GM18508 (cell line): ENCODE measurements around the gene ABR.
"Not testable (repeated sequence)": the region's sequence is repeated elsewhere in the genome, so short reads cannot be mapped to it uniquely, and the experiment has no call there.

ENCODE experiments used
- ATAC-seq: cut with Tn5 transposase; IDR thresholded peaks from one replicate; pipeline ENCODE4 v1.9.1; 2021; ENCODE audit warnings: moderate number of reproducible peaks; ENCODE audit not compliant: insufficient read depth, unreplicated experiment

Gene ABR

DNA sequence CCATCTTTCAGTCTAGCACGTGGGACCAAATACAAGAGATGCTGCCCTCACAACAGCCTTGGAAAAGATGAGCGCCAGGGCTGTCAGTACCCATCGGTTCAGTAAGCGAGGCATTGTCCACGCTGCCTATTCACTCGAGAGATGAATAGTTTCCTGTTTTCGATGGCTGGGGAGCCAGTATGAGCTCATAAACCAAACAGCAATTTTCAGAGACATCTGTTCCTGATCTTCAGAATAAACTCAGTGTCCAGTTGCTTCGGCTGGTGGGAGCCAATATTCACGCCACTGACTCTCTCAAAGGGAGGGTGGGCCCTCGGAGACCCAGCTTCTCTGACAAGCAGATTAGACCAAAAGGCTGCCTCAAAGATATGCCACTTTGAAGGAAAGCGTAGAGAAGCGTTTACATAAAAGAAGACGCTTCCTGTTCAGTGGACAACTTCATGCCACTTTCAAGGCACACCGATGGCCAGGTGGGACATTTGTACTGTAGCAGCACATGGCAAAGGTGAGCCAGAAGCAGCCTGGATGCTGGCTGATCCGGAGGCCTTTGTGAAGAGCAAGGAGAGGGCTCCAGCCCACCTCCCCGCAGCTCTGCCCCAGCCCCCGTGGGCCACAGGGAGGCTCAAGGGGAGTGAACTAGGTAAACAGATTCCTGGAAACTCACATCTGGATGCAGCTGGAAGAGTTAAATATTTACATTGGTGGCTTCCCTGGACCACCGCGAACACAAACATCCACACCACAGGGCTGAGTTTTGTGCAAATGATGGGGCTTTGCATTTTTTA lies 176.8 kb downstream of the ABR start:
- no peak for ATAC-seq

DNA sequence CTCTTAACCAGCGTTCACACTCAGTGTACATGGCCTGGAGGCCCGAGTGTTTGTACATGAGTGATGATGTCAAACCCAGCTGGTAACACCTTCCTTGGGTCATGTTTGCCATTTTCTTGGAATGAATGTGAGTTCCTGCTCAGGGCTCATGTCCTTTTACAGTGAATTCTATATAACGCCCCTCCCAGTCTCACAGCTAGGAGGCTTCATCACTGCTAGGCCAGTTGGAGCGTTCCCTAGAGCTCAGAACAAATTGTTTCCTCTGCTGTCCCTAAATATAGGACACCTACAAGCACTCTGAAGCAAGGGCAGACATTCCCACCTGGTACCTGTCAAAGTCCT lies 177.4 kb downstream of the ABR start:
- ATAC-seq: no peak

DNA sequence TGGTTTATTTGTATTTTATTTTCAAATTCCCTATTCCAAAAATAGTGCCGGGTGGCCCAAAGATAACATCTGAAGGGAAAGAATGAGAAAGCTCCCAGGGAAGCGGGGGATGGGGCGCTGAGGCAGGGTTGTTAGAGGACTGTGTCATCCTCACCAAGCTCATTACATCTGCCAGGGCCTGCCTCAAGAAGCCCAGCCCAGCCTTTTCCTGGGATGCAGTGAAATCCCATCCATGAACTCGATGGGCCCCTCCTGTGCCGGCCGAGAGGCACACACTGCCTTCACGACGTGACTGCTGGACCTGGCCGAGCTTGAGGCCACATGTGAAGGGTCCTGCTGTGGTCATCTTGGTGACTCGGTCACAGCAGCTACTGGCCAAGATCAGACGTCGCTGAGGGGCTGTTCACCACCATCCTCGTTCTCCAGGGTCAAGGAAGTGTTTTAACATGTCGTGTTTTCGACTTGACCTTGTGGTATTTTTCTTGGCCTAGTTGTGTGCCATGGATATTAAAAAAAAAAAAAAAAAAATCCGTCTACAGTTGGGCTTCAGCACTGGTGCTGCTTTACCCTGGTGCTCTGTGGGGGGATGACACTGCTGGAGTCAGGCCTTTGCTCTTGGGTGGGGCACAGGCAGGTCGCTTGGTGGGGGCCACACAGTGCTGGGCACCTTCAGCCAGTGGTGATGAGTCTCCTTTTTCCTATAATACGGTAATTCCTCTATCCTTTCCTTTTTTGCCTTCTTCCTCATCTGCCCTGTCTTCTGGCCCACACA lies 178.0 kb downstream of the ABR start:
- no peak for ATAC-seq

DNA sequence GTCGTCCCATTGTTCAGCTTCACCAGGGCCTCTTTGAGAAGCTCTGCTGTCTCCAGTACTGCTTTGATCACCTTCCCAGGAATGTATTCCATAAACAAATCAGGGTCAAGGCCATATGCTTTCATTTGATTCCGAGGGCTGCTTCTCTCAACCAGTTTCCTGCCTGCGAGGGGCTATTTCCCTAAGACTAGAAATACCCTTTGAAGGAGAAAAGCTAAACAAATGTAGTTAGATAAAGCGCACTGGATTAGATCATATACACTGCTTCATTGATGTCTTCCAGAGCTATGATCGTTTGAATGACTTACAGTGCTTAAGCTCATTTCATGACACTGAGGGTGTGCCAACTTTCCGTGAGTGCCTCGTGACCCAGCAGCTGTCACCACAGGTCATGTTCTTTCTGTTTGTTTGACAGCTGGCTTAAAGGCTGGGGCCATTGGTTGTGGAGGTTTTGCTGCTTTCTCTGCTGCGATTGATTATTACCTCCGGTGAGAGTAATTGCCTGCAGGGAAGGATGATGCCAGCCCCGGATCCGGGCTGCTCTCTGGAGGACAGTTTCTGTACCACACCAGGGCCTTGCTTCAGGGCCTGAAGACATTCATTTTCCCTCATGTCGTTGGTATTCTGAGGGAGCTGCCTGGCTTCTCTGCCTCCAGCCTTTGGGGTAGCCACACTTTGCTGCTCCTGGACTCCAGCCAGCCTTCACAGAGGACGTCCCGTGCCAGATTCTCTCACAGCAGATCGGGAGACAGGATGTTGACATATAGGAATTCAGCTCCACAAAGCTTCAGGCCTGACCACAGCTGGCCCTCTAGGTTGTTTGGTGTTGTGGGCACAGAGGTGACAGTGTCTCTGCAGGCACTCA lies 179.0 kb downstream of the ABR start:
- no peak for ATAC-seq

DNA sequence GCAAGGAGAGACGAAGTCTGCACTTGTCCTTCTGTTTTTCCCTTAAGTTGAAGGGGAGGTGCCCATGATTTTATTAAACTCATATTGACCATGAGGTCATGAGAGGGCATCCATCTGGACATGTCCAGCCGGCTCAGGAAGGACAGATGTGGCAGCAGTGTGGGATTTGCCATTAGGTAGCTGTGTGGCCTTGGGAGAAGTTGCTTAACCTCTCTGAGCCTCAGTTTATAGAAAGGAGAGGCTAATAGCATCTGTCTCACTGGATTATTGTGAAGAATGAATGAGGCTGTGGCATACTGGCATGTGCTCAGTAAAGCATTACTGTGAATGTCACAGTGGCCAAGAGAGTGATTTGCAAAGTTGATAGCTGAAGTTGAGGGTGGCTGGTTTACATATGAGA lies 181.7 kb downstream of the ABR start:
- no peak for ATAC-seq

DNA sequence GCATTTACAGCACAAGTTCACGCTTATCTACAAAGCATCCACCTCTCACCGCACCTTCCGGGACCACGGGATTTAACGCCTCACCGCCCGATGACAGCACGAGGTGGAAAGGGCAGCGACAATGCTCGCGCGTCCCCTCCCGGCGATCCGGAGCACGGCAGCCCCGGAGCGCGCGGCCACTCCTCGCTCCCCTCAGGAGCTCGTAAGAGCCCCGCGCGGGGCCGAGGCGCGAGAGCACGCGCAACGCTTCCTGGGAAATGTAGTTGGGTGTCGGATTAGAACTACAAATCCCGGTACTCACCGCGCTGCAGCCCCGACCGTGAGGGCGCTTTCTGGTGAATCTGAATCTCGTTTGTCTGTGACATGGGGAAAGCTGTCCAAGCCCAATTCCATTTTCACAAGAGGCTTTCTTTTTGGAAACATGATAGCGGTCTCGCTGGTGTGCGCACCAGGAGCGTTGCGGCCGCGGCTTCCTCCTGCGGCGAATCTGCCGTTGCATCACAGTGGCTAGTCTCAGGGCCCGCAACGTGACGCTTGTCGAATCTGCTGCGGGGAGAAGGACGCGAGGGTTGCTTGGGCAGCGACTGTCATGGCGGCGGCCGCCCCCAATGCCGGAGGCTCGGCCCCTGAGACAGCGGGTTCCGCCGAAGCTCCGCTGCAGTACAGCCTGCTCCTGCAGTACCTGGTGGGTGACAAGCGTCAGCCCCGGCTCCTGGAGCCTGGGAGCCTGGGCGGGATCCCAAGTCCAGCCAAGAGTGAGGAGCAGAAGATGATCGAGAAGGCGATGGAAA lies 183.0 kb downstream of the ABR start, which contains the start of gene TIMM22:
Gene TIMM22 (plus strand): TSS at position 576 of the 791 bp plus-strand sequence. CDS start 14 bp downstream, at position 590.
- peak; percentile 67 for ATAC-seq

DNA sequence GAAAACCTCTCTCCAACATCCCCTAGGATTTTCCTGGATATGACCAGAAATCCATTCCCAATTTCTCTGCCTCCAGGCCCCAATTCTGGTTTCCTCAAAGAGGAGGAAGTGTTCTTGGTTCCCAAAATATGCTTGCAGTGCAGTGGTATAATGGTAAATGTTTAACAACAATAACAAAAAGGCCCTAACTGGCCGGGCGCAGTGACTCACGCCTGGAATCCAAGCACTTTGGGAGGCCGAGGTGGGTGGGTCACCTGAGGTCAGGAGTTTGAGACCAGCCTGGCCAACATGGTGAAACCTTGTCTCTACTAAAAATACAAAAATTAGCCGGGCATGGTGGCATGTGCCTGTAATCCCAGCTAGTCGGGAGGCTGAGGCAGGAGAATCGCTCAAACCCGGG lies 184.5 kb downstream of the ABR start:
- not testable (repeated sequence) for ATAC-seq

DNA sequence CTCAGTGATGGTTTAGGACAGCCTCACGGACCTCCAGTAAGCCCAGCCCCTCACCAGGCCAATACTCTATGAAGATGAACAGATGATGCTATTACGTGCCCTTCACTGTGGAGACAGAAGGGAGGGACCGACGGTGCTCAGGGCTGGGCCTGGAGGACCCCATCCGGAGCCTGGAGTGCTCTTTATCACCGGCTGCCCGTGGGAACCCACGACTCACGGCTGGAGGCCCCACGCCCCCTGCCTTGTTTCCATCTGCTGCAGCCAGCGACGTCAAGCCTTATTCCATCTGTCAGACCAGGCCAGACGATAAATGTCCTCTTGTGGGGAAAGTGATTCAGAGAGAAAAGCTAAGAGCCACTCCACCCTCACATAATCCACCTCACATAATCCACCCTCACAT lies 186.8 kb downstream of the ABR start:
- ATAC-seq: no peak

DNA sequence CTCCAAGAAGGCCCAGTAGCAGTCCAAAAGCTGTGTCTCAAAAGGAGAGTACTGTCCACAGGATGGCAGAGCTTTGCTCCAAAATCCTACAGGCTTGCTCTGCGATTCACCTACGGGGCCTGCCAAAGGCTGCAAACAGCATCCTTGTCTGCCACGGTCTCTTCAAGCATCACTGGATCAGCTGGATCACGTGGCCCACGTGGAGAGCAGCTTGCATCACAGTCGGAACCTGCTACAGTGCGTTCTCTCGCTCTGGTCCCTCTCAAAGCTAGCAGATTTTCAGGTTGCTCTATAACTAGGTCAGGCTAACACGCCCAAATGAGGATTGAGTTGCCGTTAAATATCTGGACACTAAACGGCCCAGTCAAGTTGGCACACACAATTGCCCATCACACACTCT lies 191.2 kb downstream of the ABR start:
- ATAC-seq: no peak

DNA sequence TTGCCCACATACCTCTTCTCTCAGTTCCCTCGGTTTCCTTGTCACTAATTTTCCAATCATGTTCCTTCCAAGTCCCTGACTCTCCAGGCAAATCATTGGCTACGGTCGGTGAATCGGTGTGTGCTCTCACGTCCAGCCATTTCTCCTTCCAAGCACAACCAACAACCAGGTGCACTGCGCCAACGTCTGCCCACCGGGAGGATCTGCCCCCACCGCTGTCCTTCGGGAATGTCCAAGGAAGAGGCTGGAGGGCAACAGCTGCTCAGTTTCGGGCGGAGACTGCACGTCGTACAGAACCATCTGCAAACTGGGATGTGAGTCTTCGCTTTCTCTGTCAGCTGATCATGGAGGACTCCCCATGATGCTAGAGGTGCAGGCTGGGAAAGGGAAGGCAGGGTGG lies 191.8 kb downstream of the ABR start:
- ATAC-seq: no peak

DNA sequence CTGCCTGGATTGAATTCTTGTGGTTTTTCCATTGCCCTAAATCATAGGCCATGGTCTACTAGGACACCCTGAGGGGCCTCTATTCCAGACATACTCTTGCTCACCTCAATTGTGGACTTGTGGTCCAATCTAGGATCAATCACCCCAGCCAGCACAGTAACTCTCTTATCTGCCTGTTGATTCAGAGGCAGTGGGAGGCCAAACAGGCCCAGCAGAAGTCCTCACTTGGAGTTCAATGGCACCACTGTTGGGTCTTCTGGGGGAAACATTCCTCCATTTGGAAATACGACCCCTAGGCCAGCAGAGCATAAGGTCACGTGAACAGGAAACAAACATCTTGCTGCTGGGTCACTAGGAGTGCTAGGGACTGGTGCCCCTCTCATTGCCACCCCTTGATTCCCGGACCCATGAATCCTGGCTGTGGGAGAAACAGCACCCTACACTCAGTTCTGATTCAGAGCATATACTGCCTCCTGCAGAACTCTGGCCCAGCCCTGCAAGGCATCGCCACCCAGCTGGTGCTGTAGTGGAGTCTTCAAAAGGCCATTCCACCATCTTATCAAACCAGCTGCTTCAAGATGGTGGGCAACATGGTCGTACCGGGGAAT lies 193.4 kb downstream of the ABR start:
- ATAC-seq: no peak

DNA sequence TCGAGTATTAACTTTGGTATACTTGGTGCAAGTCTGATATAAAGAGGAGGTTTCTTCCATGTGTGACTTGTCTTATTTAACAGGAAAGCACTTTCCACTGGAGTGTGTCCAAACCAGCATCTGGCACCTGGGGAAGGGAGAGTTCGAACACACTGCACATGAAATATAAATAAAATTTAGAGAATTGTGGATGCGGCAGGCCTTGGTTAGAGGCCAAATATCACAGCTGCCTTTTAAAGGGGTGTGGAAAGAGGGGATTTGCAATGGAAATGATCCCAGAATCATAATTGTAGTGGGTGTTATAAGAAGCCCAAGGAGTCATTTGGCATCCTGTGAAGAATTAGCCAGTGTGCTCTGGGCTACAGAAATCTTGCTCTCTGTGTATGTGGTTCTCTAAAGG lies 195.9 kb downstream of the ABR start:
- ATAC-seq: no peak

DNA sequence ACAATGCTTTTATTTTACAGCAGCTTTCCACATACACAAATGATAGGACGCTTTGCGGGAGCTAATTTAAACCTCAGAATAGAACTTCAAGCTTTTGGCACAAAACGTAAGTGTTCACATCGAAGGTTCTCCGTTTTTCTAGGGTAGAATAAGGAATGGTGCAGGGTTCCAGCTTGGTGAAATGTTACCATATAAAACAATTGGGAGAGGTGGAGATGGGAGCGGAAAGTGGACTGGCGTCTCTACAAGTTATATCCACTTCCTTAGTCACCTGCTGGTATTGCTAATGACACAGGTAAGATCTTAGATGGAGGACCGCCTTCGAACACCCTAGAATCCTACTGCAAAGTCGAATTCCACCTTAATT lies 198.5 kb downstream of the ABR start:
- ATAC-seq: no peak

DNA sequence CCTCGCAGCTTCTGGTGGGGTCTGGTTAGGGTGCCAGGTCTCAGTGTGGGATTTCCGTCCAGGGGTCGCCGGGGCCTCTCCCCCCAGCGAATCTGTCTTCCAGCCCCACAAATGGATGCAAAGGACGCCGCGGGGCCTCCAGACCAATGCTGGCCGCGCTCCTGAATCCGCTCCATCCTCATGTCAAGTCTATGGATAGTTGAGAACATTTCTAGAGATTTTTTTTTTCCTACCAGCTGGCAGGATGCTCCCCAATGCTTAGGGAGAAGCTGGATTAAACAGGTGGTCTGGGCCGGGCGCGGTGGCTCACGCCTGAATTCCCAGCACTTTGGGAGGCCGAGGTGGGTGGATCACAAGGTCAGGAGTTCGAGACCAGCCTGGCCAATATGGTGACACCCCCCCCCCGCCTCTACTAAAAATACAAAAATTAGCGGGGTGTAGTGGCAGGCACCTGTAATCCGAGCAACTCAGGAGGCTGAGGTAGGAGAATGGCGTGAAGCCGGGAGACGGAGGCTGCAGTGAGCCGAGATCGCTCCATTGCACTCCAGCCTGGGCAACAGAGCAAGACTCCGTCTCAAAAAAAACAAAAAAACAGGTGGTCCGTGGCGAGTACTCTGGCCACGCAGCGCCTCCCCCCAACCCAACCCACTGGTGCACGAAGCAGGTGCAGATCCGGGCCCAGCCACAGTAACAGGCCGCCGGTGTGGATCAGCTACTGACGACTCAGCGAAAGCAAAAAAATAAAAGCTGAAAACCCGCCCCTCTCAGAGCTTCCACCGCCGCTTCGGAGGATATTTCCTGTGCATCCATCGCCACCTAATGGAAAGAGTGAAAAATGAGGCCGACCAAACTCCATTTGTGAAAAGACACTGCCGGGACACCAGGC lies 199.1 kb downstream of the ABR start:
- ATAC-seq: no peak

DNA sequence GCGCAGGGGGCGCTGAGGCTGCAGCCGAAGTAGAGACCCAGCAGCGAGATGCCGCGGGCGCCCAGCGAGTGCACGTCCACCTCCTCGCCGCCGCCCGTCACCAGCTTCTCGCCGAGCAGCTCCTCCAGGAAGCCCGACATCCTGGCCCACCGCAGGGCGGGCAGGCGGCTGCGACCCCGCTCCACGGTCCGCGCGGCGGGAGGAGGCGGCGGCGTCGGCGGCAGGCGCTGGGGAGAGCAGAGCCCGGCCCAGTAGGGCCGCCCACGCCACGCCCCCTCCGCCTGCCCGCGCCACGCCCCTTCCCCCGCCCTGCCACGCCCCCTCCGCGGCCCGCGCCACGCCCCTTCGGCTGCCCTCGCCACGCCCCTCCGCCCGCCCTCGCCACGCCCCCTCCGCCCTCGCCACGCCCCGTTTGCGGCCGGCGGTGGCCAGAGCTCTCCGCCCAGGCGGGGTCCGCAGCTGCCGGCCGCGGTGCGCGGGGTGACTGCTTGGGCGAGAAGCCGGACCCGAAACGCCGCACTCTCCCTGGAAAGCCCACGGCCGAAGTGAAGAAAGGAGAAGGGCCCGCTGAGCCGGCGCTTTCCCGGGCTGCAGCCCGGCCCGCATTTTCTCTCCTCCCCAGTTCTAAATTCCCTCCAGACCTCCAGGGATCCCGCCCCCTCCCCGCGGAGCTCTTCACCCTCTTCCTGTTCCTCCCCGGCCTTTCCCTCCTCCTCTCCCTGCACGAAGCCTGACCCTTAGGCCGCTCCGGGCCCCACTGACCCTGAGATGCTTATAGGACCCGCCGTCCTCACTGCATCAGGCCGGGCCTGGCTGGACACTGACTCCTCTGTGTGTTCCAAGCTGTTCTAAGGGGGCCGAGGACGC lies 200.0 kb downstream of the ABR start, which contains the start of gene NXN:
Gene NXN (minus strand): TSS at position 238 of the 867 bp plus-strand sequence.
- no peak for ATAC-seq

DNA sequence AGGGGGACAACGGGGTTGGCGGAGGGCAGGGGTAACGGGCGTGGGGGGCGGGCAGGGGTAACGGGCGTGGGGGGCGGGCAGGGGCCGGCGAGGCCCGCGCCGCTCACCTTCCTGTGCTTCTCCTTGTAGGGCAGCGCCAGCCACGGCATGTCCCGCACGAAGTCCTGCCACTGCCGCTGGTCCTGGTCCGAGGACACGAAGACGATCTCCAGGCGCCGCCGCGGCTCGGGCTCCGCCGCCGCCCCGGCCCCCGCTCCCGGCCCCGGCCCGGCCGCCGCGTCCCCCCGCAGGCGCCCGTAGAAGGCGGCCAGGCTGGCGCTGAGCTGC lies 200.6 kb downstream of the ABR start:
- ATAC-seq: no peak

DNA sequence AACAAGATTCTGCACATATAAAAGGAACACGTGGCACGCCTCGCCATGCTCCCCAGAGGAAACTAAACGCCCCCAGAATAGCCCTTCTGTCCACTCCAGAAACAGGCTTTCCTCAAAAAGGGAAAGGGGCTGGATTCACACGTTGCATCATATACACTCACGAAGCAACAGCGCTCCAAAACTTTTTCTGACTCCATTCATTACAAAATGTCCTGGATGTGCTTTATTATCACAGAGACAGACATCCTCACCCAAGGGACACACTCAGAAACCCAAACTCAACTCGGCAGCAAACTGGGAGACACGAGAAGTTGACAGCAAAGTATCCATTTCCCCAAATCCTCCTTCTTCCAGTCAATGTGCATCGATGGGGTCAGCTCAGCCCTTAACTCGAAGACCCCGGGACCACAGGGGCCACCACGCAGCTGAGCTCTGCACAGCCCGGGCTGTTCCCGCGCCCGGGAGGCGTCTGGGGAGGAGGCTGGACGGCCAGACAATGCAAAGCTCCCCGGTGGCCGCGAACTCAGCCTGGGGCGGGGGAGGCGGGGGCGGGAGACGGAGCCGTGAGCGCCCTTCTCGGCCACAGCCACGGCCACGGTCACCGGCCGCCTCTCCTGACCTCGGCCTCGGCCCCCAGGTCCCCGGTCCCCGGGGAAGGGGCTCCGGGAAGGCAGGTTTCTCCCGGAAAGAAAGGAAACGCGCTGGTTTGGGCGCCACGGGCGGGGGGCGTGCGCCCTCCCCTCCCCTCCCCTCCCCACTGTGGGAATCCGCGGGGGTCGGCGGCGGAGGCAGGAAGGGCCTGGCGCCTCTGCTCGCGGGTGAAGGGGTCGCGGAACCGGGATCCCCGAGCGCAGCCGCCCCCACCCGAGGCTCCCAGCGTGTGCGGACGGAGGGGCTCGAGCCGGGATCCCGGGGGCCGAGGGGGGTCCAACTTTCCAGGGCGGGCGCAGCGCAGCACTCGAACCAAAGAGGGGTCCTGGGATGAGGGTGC lies 201.4 kb downstream of the ABR start:
- no peak for ATAC-seq
